GM21390 (cell line): ENCODE data around the gene PARD3.

ENCODE experiments used
- ATAC-seq: cut with Tn5 transposase; IDR thresholded peaks from one replicate; pipeline ENCODE4 v1.9.1; 2021; ENCODE audit not compliant: unreplicated experiment

PARD3 gene

DNA sequence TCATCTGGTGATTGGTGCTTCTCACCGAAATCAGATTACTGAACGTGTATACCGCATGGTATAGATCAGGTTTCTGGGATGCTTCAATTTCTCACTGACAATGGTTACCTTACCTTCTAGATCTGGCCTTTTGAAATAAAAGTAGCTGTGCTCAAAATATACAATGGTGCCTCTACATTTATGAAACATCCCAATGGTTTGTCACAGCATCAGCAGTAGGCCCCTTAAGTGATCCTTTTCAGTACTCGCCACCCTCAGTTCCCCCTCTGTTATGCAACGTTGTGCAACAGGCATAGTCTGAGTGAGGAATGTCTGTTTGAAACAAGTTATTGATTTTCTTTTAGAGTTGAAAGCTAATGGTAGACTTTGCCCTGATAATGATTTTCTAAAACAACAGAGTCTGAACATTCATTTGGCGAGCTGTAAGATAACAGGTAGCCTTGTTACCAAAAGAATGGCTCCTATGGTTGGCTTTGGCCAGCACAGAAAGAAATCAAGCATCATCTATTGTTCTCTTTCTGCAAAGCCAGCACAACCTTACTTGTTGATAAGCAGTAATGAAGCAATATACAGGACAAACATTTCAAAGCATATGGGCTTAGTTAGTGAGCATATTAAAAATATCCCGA lies 693.9 kb downstream of the PARD3 start:
- no peak for ATAC-seq

DNA sequence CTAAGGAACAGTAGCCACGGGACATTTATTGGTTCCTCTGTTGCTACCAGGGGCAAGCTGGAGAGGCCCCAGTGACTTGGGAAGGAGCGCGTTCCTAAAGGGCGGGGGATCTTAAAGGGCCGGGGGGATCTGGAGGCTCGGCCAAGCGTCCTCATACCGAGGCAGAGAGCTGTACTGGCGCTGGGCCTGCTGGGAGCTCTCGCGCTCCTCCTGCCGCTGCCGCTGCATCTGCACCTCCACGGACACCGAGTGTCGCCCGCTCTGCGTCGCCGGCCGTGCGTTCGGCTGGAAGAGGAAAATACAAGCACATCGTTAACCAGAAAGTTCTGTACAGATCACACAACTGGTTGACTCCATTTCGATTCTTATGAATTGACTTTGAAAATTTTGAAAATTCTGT lies 695.6 kb downstream of the PARD3 start:
- ATAC-seq, result no peak

DNA sequence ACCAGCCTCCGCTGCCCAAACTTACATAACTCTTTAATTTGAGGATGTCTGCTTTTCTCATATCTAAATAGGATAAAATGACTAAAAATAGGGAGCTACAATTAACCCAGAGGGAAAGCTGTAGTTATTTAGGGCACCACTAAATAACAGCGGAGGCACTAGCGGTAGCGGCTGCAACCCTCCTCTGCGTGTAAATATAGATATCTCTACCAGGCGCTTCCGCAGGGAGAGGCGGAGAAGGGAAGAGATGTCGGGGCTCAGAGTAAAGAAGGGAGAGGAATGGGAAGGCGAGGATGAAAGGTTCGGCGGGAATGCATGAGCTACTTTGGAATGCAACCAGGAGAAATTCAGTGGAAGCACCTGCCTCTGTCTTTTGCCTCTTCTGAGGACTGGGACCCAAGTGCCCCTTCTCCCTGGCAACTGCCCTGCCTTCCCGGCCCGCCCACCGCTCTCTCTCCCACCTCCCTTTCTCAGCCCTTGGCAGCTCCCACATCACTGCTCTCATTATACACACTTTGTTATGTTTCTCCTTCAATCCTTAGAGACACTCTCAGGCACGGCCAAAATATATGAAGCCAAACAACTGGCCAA lies 698.3 kb downstream of the PARD3 start:
- no peak for ATAC-seq

DNA sequence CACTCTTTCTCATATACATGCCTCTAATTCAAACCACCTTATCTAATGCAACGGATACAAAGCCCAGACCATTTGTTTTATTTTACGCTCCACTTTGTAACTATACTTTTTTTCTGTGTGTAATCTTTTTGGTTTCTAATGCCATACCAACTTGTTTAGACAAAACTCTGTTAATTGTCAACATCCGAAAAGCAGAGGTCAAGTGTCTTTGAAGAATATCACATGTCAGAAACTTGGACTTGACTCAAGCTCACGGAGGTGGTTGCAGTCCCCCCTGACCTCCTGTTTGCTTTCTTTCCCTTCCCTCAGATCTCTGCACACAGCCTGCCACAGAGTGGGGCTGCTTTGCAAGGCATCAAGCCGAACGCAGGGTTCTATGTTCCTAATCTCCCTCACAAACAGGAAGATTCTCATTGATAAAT lies 698.9 kb downstream of the PARD3 start:
- ATAC-seq, result no peak

DNA sequence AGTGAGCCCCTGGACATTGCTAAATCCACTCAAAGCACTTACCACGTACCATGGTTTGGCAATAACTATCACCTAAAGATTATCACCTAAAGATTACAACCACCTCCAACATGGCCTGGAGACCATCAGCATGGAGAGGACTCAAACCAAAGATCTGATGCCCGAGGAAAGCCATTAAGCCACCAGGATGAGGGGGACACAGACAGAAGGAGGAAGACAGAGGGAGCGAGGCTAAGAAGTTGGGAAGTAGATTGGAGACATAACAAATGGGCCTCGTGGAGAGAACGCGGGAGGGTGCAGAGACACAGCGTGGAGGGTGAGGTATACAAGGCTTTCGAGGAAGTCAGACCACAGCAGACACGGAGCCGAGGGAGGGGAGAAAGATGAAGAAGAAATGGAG lies 700.2 kb downstream of the PARD3 start:
- no peak for ATAC-seq

DNA sequence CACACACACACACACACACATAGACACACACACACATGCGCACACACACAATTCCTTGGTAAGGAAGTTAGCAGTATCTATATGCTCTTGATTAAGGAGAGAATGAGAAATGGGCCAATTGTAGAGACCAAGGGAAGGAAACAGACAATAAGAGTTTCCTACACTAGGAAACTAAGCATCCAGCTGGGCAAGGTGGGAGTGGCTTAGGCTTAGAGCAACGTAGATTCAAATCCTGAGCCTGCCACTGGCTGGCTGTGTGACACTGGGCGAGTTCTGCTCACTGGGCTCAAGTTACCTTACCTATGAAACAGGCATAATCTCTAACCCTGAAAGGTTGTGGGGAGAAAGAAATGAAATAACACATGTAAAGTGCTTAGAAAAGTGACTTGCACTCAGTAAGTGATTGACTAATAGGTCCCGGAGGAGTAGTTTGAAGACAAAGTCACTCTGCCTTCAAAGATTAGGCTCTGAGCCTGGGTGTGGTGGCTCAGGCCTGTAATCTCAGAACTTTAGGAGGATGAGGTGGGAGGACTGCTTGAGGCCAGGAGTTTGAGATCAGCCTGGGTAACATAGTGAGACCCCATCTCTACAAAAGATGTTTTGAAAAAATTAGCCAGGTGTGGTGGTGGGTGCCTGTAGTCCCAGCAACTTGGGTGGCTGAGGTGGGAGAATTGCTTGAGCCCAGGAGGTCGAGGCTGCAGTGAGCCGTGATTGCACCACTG lies 701.4 kb downstream of the PARD3 start:
- no peak for ATAC-seq

DNA sequence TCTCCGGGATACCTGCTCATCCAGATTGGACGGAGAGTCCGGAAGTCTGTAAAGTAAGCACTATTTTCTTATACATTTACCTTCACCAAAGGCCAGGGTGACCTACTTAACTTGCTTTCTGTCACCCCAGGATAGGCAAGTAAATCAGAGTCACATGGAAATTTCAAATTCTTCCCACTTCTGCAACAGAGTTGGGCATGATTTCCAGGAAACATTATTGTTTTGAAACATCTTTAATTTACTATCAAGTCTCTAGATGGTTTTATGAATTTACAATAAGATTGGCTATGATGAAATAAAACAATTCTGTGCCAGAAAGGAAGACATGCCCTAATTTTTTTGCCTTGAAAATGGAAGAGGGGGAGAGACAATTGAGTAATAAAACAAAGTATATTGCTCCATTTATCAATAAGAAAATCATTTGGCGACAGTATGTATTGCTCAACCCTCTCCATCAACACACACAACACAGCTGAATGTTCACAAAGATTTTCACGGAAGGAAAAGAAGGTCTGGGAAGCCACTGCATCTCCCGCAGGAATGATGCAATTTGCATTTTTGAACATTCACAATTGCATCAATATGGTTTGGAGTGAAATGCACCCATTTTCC lies 702.8 kb downstream of the PARD3 start:
- no peak for ATAC-seq

DNA sequence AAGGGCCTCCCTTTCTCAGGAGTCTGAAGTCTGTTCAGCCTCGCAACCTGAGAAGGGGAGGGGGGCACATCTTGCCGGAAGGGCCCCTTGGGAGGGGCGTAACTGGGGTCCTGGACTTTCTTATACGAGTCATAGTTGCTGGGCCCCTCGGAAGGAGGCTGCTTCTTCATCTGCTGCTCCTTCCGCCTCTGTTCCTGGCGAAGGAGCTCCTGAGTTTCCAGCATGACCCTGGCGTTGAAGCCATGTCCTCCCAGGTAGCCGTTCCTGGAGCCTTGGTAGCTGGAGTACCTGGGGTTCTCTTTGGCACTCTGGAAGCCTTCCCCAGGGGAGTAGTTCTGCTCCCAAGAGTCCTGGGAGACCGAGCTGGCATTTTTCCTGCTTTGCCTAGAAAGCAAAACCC lies 703.9 kb downstream of the PARD3 start:
- no peak for ATAC-seq

DNA sequence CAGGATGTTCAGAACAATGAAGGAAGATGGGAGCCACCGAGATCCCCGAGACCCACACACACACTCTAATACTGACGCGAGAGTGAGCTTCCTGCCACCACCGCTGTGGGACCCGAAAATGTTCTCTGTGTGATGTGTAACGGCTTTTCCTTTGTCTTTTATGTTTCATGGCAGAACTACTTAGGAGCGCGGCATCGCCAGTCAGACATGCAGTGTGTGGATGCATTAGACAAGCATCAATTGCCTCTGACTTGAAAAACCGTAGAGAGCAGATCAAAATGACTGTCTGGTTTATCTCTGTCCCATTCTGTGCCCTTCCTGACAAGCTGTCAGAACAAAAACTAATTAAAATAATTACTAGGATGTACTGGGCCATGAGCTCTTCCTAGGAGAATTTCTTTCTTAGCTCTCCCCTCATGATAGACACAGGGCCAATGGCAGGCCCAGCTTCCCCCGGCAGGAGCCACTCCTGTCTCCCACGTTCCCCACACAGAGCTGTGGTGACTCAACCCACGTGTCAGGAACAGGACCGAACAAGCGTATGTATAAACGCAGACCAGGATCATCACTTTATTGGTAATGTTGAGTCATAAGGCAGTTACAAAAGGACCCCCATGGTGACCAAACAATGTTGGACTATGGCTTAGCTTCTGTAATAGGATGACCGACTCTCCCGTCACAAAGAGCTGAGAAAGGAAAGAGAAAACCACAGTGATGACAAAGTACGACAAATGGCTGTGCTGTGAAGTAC lies 705.0 kb downstream of the PARD3 start:
- ATAC-seq, result no peak

DNA sequence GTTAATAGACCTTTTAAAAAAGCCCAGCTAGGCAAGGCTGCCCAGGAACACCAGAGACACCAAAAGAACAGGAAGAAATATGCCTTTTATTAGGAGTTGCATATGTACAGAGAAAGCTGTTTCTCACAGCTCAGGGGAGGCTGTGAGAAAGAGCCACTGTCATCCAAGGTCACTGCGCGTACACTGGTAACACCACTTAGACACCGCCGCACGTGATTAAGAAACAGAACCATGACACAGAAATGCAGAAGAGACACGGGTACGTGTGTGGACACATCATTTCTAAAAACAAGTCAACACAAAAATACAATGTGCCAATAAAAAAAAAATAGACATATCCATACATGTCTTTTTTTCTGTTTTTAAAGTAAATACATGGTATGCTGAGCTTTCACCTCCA lies 705.6 kb downstream of the PARD3 start:
- ATAC-seq, result no peak

DNA sequence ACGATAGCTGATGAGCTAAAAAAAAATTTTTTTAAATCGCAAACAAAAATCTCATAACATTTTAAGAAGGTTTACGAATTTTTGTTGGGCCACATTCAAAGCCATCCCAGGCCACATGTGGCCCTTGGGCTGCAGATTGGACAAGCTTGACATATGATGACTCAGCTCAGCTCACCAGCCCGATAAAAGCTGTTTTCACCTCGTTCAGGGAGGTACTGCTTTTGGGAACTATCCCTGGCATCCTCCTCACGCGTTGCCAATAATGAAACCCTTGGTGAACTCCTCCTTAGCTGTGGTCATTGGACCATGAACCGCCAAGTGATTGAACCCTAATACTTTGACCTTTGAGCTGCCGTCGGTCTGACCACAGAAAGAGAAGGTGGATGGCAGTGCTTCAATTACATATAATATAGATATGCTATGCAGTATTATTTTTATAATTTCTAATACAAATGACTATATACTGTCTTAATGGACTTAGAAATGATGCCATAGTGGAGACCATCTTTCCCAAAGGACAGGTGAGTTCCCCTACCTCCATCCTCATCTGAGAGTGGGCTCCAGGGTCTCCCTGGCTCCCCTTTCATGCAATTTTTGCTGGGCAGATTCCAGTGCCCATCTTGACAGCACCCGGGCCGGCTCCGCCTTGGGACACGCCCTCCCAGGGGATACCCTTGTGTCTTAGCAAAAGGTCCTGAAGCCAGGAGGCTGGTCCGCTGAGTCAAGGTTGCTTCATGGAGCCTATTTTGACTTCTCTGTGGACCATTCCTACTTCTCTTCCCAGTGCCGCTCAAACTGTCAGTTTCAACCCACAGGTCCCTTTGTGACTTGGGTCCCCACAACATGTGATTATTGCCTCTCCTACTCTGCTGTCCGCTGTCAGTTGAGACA lies 707.2 kb downstream of the PARD3 start:
- no peak for ATAC-seq

DNA sequence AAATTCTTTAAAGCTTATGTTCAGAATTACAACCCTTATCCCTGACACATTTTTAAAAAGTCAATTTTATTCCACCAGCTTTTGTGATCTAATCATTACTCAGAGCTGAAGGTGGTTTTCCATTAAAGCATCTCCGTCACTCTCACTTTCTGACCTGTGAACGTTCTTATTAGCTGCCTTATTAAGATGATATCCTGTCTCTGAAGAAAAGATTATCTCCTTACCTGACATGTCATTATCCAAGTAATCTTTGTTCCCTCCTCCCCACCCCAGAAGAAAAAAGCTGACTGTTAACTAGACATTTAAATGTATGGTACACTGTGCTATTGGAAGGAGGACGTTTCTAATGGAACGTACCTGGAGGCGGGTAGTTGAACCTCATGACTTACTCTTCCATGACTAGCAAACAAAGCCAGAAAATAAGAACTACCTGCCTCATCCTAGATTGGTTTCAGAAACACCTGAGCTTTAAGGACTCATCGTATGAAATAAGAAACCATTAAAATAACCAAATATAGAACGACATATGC lies 708.7 kb downstream of the PARD3 start:
- ATAC-seq, result no peak

DNA sequence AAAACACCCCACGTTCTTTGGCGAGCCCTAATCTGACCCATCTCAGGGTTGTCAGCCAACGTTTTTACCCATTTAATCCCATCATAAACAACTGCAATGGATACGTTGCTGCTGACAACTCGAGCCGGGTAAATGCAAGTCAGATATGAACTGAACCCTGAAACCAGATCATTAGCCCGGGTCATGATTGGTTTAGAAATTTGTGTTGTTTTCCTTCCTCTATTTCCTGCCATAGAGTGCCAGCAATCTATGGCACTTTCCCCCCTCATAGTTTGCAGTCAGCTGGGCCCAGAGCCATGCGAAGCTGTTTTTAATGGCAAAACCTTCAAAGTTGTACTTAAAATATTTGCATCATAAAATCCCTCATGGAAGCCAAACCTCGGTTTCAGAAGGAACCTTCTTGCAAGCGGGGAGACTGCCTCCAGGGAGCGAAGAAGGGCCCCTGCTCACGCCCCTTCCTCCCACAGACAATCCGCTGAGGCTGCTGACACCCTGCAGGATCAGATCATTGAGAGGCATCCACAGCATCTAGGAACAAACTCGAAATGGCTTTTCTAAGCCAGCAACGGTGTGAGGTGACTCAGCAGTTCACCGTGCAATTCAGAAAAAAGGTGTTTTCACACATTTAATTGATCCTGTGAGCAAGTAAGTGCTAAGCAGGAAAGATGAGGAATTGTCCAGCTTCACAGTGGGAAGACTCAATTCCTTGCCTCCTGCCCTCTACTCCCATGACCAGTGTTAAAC lies 710.1 kb downstream of the PARD3 start:
- ATAC-seq, result no peak

DNA sequence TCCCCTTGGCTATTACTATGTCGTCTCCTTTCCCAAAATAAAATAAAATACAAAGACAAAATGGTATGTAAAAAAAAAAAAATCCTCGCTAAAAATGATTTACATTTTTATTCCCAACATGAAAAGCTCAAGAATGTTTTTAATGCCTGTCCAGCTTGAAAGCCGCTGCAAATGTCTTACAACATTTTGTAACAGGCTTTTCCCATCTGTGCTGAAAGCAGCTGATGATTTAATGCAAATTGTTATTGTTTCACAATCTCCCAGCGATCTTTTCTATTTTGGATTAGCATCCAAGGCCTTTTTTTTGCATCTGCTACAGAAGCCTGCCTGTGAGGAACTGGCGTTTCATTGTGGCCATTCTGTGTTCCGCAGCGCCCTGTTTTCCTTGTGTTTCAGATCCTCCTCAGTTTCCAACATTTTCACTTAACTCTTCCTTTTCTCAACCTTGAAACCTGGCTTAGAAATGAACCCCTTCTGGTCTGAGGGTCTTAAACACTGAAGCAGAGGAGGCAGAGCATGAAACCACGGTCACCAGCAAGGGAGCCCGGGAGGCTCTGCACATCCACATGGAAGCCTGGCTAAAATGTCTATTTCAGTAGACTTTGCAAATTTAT lies 712.1 kb downstream of the PARD3 start:
- no peak for ATAC-seq

DNA sequence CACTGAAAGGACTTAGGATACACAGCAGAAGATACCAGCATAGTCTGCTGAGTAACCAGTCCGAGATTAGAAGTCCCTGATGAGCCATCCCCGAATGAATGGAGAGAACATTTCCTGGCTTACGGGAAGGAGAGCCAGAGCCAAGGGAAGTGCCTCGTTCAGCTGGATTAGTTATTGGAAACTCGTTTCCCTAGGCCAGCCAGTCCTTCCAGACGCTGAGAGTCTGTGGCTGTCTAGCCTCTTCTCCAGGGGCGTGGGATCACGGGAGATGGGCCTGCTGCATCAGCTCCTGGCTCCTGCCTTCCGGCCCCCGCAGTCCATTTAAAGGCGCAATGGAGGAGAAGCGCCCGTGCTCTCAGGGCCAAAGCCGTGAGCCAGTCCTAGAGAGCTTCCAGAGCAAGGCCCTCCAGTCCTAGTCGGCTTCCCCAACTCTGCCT lies 712.8 kb downstream of the PARD3 start:
- ATAC-seq, result no peak

DNA sequence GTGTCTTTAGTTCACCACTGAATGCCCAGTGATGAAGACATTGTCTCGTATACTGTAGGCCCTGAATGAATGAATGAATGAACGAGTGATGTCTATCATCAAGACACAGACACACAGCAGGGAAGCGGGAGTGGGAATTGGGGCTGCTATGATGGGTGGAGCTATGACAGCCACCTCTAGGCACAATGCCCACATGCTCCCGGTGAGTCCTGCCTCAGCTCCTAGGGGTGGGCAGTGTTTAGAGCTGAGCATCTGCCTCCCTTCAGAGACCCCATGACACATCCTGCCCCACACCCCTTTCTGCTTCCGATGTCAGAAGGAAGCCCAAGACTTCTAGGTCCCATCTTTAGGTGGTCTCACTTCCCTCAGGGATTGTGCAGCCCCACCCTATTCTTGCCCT lies 714.1 kb downstream of the PARD3 start:
- no peak for ATAC-seq

DNA sequence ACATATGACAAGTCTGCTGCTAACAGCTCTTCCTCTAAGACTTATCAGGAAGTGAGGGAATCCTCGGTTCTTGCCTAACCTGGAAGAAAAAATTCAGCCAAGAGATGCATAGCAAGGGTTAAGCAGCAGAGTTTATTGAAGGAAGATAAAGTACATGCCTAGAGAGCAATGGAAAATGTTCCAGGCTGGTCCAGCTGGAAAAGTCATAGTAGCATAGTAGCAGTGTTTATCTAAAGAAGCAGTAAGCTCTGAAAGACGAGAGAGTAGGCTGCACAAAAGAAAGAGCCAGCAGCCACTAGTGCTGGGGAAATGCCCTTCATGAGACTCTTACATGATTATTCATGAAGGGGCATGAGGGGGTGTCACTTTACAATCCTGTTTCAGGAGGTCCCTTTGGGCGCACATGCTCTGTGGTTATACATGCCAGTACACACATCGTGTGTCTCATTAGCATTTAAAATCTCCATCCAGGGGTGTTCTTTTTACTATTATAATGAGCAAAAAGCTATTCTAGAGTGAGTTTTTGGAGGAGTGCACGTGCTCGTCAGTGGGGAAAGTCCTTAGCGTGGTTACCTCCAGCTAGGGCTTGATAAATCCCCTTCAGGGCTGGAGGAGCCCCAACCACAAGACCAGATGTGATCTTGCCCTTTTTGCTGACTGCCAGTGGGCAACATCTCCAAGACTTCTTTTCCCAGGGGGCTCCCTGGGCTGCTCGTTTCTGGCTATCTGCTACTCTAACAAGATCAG lies 716.1 kb downstream of the PARD3 start:
- no peak for ATAC-seq

DNA sequence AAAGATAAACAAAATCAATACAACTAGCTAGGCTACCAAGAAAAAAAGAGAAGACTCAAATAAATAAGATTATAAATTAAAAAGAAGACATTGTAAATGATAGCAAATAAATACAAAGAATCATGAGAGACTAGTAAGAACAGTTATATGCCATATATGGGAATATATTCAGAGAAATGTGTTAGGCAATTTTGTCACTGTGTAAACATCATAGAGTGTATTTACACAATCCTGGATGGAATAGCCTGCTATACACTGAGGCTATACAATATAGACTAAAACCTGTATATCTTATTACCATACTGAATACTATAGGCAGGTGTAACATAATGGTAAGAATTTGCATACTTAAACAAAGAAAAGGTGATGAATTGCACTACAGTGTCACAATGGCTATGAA lies 717.4 kb downstream of the PARD3 start:
- ATAC-seq, result no peak
